Ascending aorta (tissue), 2 donors: Measurements from ENCODE around the gene LAMTOR4. TPM values are rescaled to one million over a fixed set of nuclear protein-coding genes. Genes with fewer than 3 reads are reported as not detected.

Experiments
- DNase-seq, 2 donors: peaks; one replicate each; pipeline ENCODE4 v3.0.0-alpha.2; 2019; ENCODE audit warnings: low spot score in 2 of 2
- H3K27ac ChIP-seq, 2 donors: fragments of 200-600 bp; sonication (generic); one replicate each; pipeline ENCODE4 v1.5.1; 2016 to 2017; ENCODE audit warnings: mild to moderate bottlenecking in 1 of 2
- H3K27me3 ChIP-seq: fragments of 200-600 bp; sonication (generic); one replicate; pipeline ENCODE4 v1.5.1; 2017
- H3K36me3 ChIP-seq, 2 donors: fragments of 200-600 bp; sonication (generic); one replicate each; pipeline ENCODE4 v1.5.1; 2016
- H3K4me1 ChIP-seq, 2 donors: fragments of 200-600 bp; sonication (generic); one replicate each; pipeline ENCODE4 v1.5.1; 2016 to 2017; ENCODE audit warnings: mild to moderate bottlenecking in 1 of 2
- H3K4me3 ChIP-seq, 2 donors: fragments of 200-600 bp; sonication (generic); one replicate each; pipeline ENCODE4 v1.5.1; 2016 to 2017; ENCODE audit warnings: mild to moderate bottlenecking in 1 of 2
- H3K9me3 ChIP-seq, 2 donors: fragments of 200-600 bp; sonication (generic); one replicate each; pipeline ENCODE4 v1.5.1; 2016
- intact Hi-C: fragments of 100-400 bp; cut with DNase I; formaldehyde crosslinking; loops from one replicate; pipeline ENCODE4 v1.15.1; 2023
- total RNA-seq: library from RNA; depleted of rRNA; stranded (reverse); fragments of >200 nt; gene quantifications from one replicate; pipeline ENCODE4 v1.1.0, GENCODE V29; 2016
- TF ChIP-seq, protein P1 (sequence below), 3 experiments: fragments of 200-600 bp in 2 of 3; fragments of 450-650 bp in 1 of 3; sonication (generic) in 2 of 3; IDR thresholded peaks; one replicate each; pipeline ENCODE4 v1.5.1; 2016 to 2019; ENCODE audit warnings: antibody characterized with exemption in 3 of 3, mild to moderate bottlenecking in 1 of 3, moderate library complexity in 1 of 3

Gene LAMTOR4
- total RNA-seq, 1 donor from 2014 or later = 131 TPM

DNA sequence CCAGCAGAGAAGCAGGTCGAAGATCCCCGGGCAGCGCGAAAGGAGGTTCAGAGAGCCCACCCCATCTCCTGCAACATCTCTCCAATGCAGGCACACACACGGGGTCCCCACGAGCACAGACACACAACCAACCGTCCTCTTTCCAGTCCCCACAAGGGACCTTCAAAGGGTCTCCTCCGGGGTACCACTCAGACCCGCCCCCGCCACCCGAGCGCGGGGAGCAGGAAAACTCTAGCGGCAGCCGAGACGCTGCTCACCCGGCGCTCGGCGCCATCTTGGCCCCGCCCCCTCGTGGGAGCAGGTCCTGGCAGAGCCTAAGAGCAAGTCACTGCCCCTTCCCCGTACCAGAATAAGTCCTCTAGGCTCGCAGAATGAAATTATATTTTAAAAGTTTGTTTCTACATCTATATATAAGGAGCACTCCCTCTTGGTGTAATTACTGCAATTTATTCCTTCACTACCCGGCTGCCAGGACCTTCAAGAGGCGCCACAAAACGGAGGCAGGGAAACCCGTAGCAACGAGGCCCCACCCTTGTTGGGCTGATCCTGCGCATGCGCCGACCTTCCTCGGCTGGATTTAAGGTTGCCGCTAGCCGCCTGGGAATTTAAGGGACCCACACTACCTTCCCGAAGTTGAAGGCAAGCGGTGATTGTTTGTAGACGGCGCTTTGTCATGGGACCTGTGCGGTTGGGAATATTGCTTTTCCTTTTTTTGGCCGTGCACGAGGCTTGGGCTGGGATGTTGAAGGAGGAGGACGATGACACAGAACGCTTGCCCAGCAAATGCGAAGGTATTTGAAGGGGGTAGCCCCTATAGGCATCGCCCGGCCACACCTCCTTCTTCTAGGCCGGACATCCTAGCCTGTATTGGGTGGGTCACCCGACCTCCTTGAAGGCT is 29.4 kb upstream of the LAMTOR4 start, which contains the start of the genes CNPY4 and TAF6:
TSS of gene CNPY4 (plus strand) at position 563 of the 898 bp plus-strand sequence. CDS start at position 674, 111 bp downstream.
TSS of gene TAF6 (minus strand) at position 287 of the 898 bp plus-strand sequence. CDS start 5,149 bp downstream, outside the sequence.
- peak; percentile 81 to 96 for DNase-seq
- H3K9me3 ChIP-seq = no peaks in the 10 kb centered on the region
- H3K4me3 ChIP-seq = peak within 1 kb of the TSS; percentile 70 to 84
- peaks cover 0 to 1% of the 10 kb centered on the region in 2 donors for H3K36me3 ChIP-seq
- intact Hi-C loops = loop anchor here (1.0 to 2.0 kb wide), 2 partner anchors 18 to 29 kb away; partner anchors contain the start of genes AP4M1, LAMTOR4 and MCM7
- no peaks in the 10 kb centered on the region for H3K27me3 ChIP-seq
- TF ChIP-seq, protein P1, sequence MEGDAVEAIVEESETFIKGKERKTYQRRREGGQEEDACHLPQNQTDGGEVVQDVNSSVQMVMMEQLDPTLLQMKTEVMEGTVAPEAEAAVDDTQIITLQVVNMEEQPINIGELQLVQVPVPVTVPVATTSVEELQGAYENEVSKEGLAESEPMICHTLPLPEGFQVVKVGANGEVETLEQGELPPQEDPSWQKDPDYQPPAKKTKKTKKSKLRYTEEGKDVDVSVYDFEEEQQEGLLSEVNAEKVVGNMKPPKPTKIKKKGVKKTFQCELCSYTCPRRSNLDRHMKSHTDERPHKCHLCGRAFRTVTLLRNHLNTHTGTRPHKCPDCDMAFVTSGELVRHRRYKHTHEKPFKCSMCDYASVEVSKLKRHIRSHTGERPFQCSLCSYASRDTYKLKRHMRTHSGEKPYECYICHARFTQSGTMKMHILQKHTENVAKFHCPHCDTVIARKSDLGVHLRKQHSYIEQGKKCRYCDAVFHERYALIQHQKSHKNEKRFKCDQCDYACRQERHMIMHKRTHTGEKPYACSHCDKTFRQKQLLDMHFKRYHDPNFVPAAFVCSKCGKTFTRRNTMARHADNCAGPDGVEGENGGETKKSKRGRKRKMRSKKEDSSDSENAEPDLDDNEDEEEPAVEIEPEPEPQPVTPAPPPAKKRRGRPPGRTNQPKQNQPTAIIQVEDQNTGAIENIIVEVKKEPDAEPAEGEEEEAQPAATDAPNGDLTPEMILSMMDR (IDR thresholded peaks at IDR 0.05) = peak in 1 of 3 experiments; percentile 8
- peak within 1 kb of the TSS; percentile 86 to 93 for H3K27ac ChIP-seq
- peaks cover 0 to 9% of the 10 kb centered on the region in 2 donors for H3K4me1 ChIP-seq

DNA sequence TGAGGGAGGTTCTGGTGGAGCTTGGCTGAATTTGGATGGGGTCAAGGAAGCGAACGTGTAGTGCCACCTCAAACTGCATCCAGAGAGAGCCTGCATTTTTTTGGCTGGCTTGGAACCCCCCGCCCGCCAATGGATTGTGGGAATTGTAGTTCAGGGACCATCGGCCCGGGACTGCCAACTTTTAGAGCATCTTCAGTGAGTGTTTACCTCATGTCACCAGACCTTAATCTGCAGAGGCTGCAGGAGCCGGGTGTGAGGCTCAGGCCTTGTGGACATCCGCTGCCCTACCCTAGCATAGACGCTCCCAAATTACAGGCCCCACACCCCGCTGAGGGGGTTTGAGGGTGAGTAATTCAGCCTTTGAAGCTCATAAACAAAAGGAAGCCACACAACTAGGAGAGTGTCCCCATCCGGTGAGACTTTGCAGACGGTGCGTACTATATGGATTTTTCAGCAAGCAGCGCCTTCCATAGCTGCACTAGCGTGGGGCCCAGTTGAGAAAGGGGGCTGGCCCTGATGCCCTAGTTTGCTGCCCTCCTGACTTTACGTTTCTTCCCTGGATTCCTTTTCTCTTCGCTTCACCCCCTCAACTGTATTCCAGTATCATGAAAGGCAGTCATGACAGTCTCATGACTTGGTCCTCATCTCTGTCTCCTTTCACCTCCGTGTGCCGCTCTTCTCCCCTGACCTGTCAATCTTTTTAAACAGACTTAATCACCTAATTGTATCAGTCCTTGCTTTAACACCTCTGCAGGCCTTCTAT is 28.6 kb upstream of the LAMTOR4 start:
- H3K27ac ChIP-seq = peak overlapping the region; percentile 86 to 93
- H3K4me1 ChIP-seq = peaks cover 0 to 9% of the 10 kb centered on the region in 2 donors
- peak overlapping the region; percentile 70 to 84 for H3K4me3 ChIP-seq
- DNase-seq = peak in 1 of 2 donors; percentile 84
- no peaks in the 10 kb centered on the region for H3K9me3 ChIP-seq
- H3K27me3 ChIP-seq = no peaks in the 10 kb centered on the region
- H3K36me3 ChIP-seq = no peaks in the 10 kb centered on the region
- intact Hi-C loops = loop anchor here (1.0 to 10.0 kb wide), 3 partner anchors 19 to 305 kb away; partner anchors contain the start of genes AP4M1, LAMTOR4, MCM7 and MEPCE
- TF ChIP-seq, protein P1 (IDR thresholded peaks at IDR 0.05) = no peak

- Histone ChIP-seq H3K36me3 (no peaks in the 10 kb centered on the region), H3K27me3 (no peaks in the 10 kb centered on the region), H3K27ac (peak overlapping the region; percentile 86 to 93), H3K9me3 (no peaks in the 10 kb centered on the region), H3K4me3 (peak overlapping the region; percentile 70 to 84), H3K4me1 (peaks cover 0 to 9% of the 10 kb centered on the region in 2 donors)
- DNase-seq = no peak
- TF ChIP-seq, protein P1 (IDR thresholded peaks at IDR 0.05) = no peak
- intact Hi-C loops = loop anchor here (10.0 kb wide), 1 partner anchor 304 kb away; the partner anchor contains the start of genes MEPCE and ZCWPW1
Measured at GRCh38 chr7:100120733-100121036, 28.0 kb upstream of the LAMTOR4 start.

- no peaks in the 10 kb centered on the region for H3K36me3 ChIP-seq
- H3K4me1 ChIP-seq = peaks cover 0 to 16% of the 10 kb centered on the region in 2 donors
- no peaks in the 10 kb centered on the region for H3K9me3 ChIP-seq
- TF ChIP-seq, protein P1 (IDR thresholded peaks at IDR 0.05) = no peak
- intact Hi-C loops = loop anchor here (10.0 kb wide), 1 partner anchor 303 kb away; the partner anchor contains the start of genes MEPCE and ZCWPW1
- no peak for DNase-seq
- no peaks in the 10 kb centered on the region for H3K27me3 ChIP-seq
- no peak overlapping the region for H3K4me3 ChIP-seq
- H3K27ac ChIP-seq = no peak overlapping the region
Measured at GRCh38 chr7:100122067-100122466, 26.7 kb upstream of the LAMTOR4 start.

DNA sequence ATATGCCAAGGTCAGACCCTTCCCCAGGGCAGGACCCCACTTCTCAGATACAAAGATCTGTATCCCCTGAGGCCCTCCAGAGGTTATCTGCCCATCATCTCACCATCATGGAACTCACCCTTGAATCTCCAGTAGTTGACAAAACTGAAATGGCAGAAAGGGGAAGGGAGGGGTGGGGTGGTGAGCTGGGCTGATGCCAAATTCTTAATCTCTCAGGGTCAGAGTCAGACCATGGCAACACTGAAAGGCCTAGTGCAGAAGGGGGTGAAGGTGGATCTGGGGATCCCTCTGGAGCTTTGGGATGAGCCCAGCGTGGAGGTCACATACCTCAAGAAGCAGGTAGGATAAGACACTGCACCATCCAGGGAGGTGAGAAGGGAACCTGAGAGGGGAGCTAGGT is 26.1 kb upstream of the LAMTOR4 start:
- Histone ChIP-seq H3K27me3 (no peaks in the 10 kb centered on the region), H3K4me1 (peaks cover 0 to 16% of the 10 kb centered on the region in 2 donors), H3K4me3 (no peak overlapping the region), H3K36me3 (no peaks in the 10 kb centered on the region), H3K27ac (no peak overlapping the region), H3K9me3 (no peaks in the 10 kb centered on the region)
- no peak for DNase-seq
- intact Hi-C loops = loop anchor here (10.0 kb wide), 1 partner anchor 302 kb away; the partner anchor contains the start of genes MEPCE and ZCWPW1
- TF ChIP-seq, protein P1 (IDR thresholded peaks at IDR 0.05) = no peak
